ENCODE results near the gene FAM200A. TPM values are rescaled to one million over a fixed set of nuclear protein-coding genes. Genes with fewer than 3 reads are reported as not detected.

The FAM200A gene
- total RNA-seq, 1 experiment from 2014 or later, result 4.7 TPM

- no peak for ATAC-seq
- no peaks in the 10 kb centered on the region for H3K79me2 ChIP-seq (ENCODE audit: insufficient read depth, low read length)
- intact Hi-C loops (cut with micrococcal nuclease), result no loop called here
- H2AFZ ChIP-seq (ENCODE audit: low read depth, low read length, poor library complexity, severe bottlenecking), result no peak overlapping the region
- no peak overlapping the region for H3K4me3 ChIP-seq (replicated peaks in 1 of 2; ENCODE audit: low read depth in 1 of 2, low read length in 2 of 2)
- no peaks in the 10 kb centered on the region for H3K4me1 ChIP-seq (ENCODE audit: control insufficient read depth in 1 of 2, insufficient read depth in 2 of 2, low read length in 2 of 2)
- no peak overlapping the region for H3K27ac ChIP-seq (ENCODE audit: low read depth, low read length)
- no peak for DNase-seq (ENCODE audit: low read depth, low spot score)
- H3K4me2 ChIP-seq (ENCODE audit: low read length), result no peak overlapping the region
- no TSS peak for BruUV-seq (replicated peaks)
- no peaks in the 10 kb centered on the region for H3K36me3 ChIP-seq (ENCODE audit: control insufficient read depth in 1 of 2, insufficient read depth in 2 of 2, low read length in 2 of 2)
- CTCF ChIA-PET, result no interaction called here
- no peaks in the 10 kb centered on the region for H4K20me1 ChIP-seq (ENCODE audit: insufficient read depth)
- H3K9ac ChIP-seq (ENCODE audit: low read length), result no peak overlapping the region
- POLR2A ChIA-PET, result interaction anchor here (1.1 kb wide), 1 partner anchor 20 kb away, joined by 3 read pairs; no protein-coding TSS in a partner anchor
- no peak for TF ChIP-seq FOSL1 (IDR thresholded peaks at IDR 0.05; ENCODE audit: low read depth)
- TF ChIP-seq SRF (IDR thresholded peaks at IDR 0.05; ENCODE audit: low read depth), result no peak
- TF ChIP-seq MAX (IDR thresholded peaks at IDR 0.05), result no peak
- TF ChIP-seq CEBPB (IDR thresholded peaks at IDR 0.05; ENCODE audit: low read depth), result no peak
- no peak for TF ChIP-seq EGR1 (IDR thresholded peaks at IDR 0.05; ENCODE audit: low read depth)
- RAD21 ChIA-PET (ENCODE audit: low non-redundant PET in 1 of 2, low total read pairs in 2 of 2, uncharacterized antibody in 2 of 2, unreplicated experiment in 2 of 2), result no interaction called here
- H3K9me3 ChIP-seq (ENCODE audit: control insufficient read depth in 1 of 2, insufficient read depth in 1 of 2, low read depth in 1 of 2, low read length in 2 of 2), result peaks cover 7 to 13% of the 10 kb centered on the region in 2 experiments; a peak in 2 of 4 replicates
- H3K27me3 ChIP-seq (ENCODE audit: insufficient read depth, low read length), result no peaks in the 10 kb centered on the region
- no peaks in the 10 kb centered on the region for H3K9me2 ChIP-seq (ENCODE audit: insufficient read depth)
Measured at GRCh38 chr7:99539213-99539811, 12.6 kb downstream of the FAM200A start.

GRCh38 chr7:99535667-99536066 is 16.2 kb downstream of the FAM200A start:
- Histone ChIP-seq H3K9ac (ENCODE audit: low read length) (no peak overlapping the region), H4K20me1 (ENCODE audit: insufficient read depth) (no peaks in the 10 kb centered on the region), H3K4me2 (ENCODE audit: low read length) (no peak overlapping the region), H2AFZ (ENCODE audit: low read depth, low read length, poor library complexity, severe bottlenecking) (no peak overlapping the region), H3K79me2 (ENCODE audit: insufficient read depth, low read length) (no peaks in the 10 kb centered on the region), H3K4me1 (ENCODE audit: control insufficient read depth in 1 of 2, insufficient read depth in 2 of 2, low read length in 2 of 2) (no peaks in the 10 kb centered on the region), H3K9me2 (ENCODE audit: insufficient read depth) (no peaks in the 10 kb centered on the region), H3K27me3 (ENCODE audit: insufficient read depth, low read length) (no peaks in the 10 kb centered on the region), H3K27ac (ENCODE audit: low read depth, low read length) (no peak overlapping the region), H3K9me3 (ENCODE audit: control insufficient read depth in 1 of 2, insufficient read depth in 1 of 2, low read depth in 1 of 2, low read length in 2 of 2) (peaks cover 20 to 25% of the 10 kb centered on the region in 2 experiments; a peak in 3 of 4 replicates), H3K36me3 (ENCODE audit: control insufficient read depth in 1 of 2, insufficient read depth in 2 of 2, low read length in 2 of 2) (peaks cover 5 to 22% of the 10 kb centered on the region in 2 experiments), H3K4me3 (replicated peaks in 1 of 2; ENCODE audit: low read depth in 1 of 2, low read length in 2 of 2) (no peak overlapping the region)
- no peak for ATAC-seq
- BruUV-seq (replicated peaks), result no TSS peak
- CTCF ChIA-PET, result no interaction called here
- RAD21 ChIA-PET (ENCODE audit: low non-redundant PET in 1 of 2, low total read pairs in 2 of 2, uncharacterized antibody in 2 of 2, unreplicated experiment in 2 of 2), result no interaction called here
- intact Hi-C loops (cut with micrococcal nuclease), result no loop called here
- no peak for DNase-seq (ENCODE audit: low read depth, low spot score)
- TF ChIP-seq SP1 (IDR thresholded peaks at IDR 0.05; ENCODE audit: low read depth) (no peak), SRF (IDR thresholded peaks at IDR 0.05; ENCODE audit: low read depth) (no peak), EZH2phosphoT487 (IDR thresholded peaks at IDR 0.05; ENCODE audit: borderline replicate concordance) (no peak)
- TF ChIP-seq, protein P1, sequence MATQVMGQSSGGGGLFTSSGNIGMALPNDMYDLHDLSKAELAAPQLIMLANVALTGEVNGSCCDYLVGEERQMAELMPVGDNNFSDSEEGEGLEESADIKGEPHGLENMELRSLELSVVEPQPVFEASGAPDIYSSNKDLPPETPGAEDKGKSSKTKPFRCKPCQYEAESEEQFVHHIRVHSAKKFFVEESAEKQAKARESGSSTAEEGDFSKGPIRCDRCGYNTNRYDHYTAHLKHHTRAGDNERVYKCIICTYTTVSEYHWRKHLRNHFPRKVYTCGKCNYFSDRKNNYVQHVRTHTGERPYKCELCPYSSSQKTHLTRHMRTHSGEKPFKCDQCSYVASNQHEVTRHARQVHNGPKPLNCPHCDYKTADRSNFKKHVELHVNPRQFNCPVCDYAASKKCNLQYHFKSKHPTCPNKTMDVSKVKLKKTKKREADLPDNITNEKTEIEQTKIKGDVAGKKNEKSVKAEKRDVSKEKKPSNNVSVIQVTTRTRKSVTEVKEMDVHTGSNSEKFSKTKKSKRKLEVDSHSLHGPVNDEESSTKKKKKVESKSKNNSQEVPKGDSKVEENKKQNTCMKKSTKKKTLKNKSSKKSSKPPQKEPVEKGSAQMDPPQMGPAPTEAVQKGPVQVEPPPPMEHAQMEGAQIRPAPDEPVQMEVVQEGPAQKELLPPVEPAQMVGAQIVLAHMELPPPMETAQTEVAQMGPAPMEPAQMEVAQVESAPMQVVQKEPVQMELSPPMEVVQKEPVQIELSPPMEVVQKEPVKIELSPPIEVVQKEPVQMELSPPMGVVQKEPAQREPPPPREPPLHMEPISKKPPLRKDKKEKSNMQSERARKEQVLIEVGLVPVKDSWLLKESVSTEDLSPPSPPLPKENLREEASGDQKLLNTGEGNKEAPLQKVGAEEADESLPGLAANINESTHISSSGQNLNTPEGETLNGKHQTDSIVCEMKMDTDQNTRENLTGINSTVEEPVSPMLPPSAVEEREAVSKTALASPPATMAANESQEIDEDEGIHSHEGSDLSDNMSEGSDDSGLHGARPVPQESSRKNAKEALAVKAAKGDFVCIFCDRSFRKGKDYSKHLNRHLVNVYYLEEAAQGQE (IDR thresholded peaks at IDR 0.05; ENCODE audit: low read depth), result no peak
- POLR2A ChIA-PET, result no interaction called here

Data from HCT116 (cell line).